CD14-positive monocyte (primary cell): ENCODE measurements around the gene CNNM3. TPM values are rescaled to one million over a fixed set of nuclear protein-coding genes. Genes with fewer than 3 reads are reported as not detected.

Experiments used
- DNase-seq, 3 donors: peaks; one replicate each; pipeline ENCODE4 v3.0.0-alpha.2; 2011 to 2022
- H2AFZ ChIP-seq: 2 replicates; pipeline ENCODE4 v1.6.0; 2012; ENCODE audit warnings: mild to moderate bottlenecking, low read depth, low read length, inconsistent platforms; ENCODE audit not compliant: insufficient read depth, poor library complexity, severe bottlenecking
- H3K27ac ChIP-seq, 2 donors: 1 replicate in 1 of 2; 2 replicates in 1 of 2; pipeline ENCODE4 v1.5.1; 2012 to 2013; ENCODE audit warnings: low read length in 2 of 2, control low read depth in 1 of 2, inconsistent platforms in 1 of 2, low read depth in 1 of 2, mild to moderate bottlenecking in 1 of 2
- H3K27me3 ChIP-seq, 2 donors: one replicate each; pipeline versions ENCODE4 v1.6.0 to v1.6.1; 2011 to 2013; ENCODE audit warnings: low read length in 2 of 2; ENCODE audit not compliant: control insufficient read depth in 2 of 2, insufficient read depth in 2 of 2
- H3K36me3 ChIP-seq, 2 donors: replicated peaks in 1 of 2; 1 replicate in 1 of 2; 2 replicates in 1 of 2; pipeline versions ENCODE4 v1.5.1 to v1.6.1; 2012 to 2013; ENCODE audit warnings: low read length in 2 of 2, control low read depth in 1 of 2, inconsistent platforms in 1 of 2, mild to moderate bottlenecking in 1 of 2; ENCODE audit not compliant: insufficient read depth in 2 of 2, control insufficient read depth in 1 of 2
- H3K4me1 ChIP-seq, 2 donors: 1 replicate in 1 of 2; 2 replicates in 1 of 2; pipeline versions ENCODE4 v1.5.1 to v1.6.1; 2012 to 2013; ENCODE audit warnings: low read length in 2 of 2, control low read depth in 1 of 2, inconsistent platforms in 1 of 2, mild to moderate bottlenecking in 1 of 2, moderate library complexity in 1 of 2; ENCODE audit not compliant: insufficient read depth in 2 of 2, control insufficient read depth in 1 of 2
- H3K4me2 ChIP-seq: replicated peaks from 2 replicates; pipeline ENCODE3; 2012; ENCODE audit warnings: low read length, moderate library complexity, mild to moderate bottlenecking; ENCODE audit not compliant: poor library complexity, severe bottlenecking; ENCODE audit errors: extremely low read depth
- H3K4me3 ChIP-seq, 3 experiments: fragments of 200-600 bp in 1 of 3; sonication (generic) in 1 of 3; replicated peaks in 1 of 3; 1 replicate in 2 of 3; 2 replicates in 1 of 3; pipeline ENCODE4 v1.5.1; 2011 to 2013; ENCODE audit warnings: low read length in 3 of 3, mild to moderate bottlenecking in 3 of 3, control low read depth in 2 of 3, low read depth in 2 of 3, inconsistent platforms in 1 of 3, moderate library complexity in 1 of 3
- H3K79me2 ChIP-seq: 2 replicates; pipeline ENCODE4 v1.6.0; 2012; ENCODE audit warnings: mild to moderate bottlenecking, control low read depth, inconsistent platforms, low read length, moderate library complexity; ENCODE audit not compliant: insufficient read depth
- H3K9ac ChIP-seq: 2 replicates; pipeline ENCODE4 v1.6.0; 2017; ENCODE audit warnings: low read length, mild to moderate bottlenecking; ENCODE audit not compliant: insufficient read depth, poor library complexity, severe bottlenecking
- H3K9me3 ChIP-seq, 2 donors: replicated peaks in 1 of 2; 1 replicate in 1 of 2; 2 replicates in 1 of 2; pipeline versions ENCODE4 v1.5.1 to v1.6.1; 2012 to 2013; ENCODE audit warnings: low read length in 2 of 2, control low read depth in 1 of 2; ENCODE audit not compliant: control insufficient read depth in 1 of 2, insufficient read depth in 1 of 2
- H4K20me1 ChIP-seq: 2 replicates; pipeline ENCODE4 v1.6.0; 2012; ENCODE audit warnings: mild to moderate bottlenecking, low read length, control low read depth, moderate library complexity; ENCODE audit not compliant: insufficient read depth
- H3K27ac Mint-ChIP-seq, 7 donors: one replicate each; pipeline ENCODE4 v1.8.0; 2020; ENCODE audit warnings: mild to moderate bottlenecking in 7 of 7, mixed read lengths in 7 of 7, moderate library complexity in 6 of 7, inconsistent platforms in 2 of 7
- H3K27me3 Mint-ChIP-seq, 3 donors: one replicate each; pipeline ENCODE4 v1.8.0; 2021 to 2022; ENCODE audit warnings: low read depth in 3 of 3, mild to moderate bottlenecking in 3 of 3, mixed read lengths in 3 of 3, moderate library complexity in 3 of 3, inconsistent platforms in 1 of 3
- H3K36me3 Mint-ChIP-seq, 2 donors: one replicate each; pipeline ENCODE4 v1.8.0; 2020; ENCODE audit warnings: mixed read lengths in 2 of 2, inconsistent platforms in 1 of 2, mild to moderate bottlenecking in 1 of 2
- H3K4me1 Mint-ChIP-seq: one replicate; pipeline ENCODE4 v1.8.0; 2020; ENCODE audit warnings: mild to moderate bottlenecking, mixed read lengths
- H3K4me3 Mint-ChIP-seq, 2 donors: one replicate each; pipeline ENCODE4 v1.8.0; 2020; ENCODE audit warnings: mild to moderate bottlenecking in 2 of 2, mixed read lengths in 2 of 2, moderate library complexity in 1 of 2
- H3K9me3 Mint-ChIP-seq, 7 donors: one replicate each; pipeline ENCODE4 v1.8.0; 2020 to 2022; ENCODE audit warnings: mixed read lengths in 7 of 7, mild to moderate bottlenecking in 6 of 7, moderate library complexity in 6 of 7, inconsistent platforms in 2 of 7
- WGBS: methylation state at CpG from one replicate; pipeline ENCODE4 v1.1.5; 2013; ENCODE audit warnings: missing lambda C conversion rate; ENCODE audit not compliant: insufficient coverage; 5-methylcytosine and 5-hydroxymethylcytosine counted together
- intact Hi-C, 2 donors: fragments of 100-400 bp; cut with micrococcal nuclease; formaldehyde crosslinking; loops; one replicate each; pipeline versions ENCODE4 v1.15.0 to v1.15.1; 2023
- polyA plus RNA-seq, 3 donors: library from polyadenylated mRNA; depleted of rRNA in 1 of 3; unstranded in 2 of 3; stranded (reverse) in 1 of 3; fragments of 300-500 nt in 2 of 3; fragments of >200 nt in 1 of 3; fragmentation: Illumina TruSeq in 2 of 3; gene quantifications; 1 replicate in 2 of 3; 2 replicates in 1 of 3; pipeline ENCODE4 v1.2.3, GENCODE V29; 2012 to 2021
- TF ChIP-seq, protein P1 (sequence below): fragments of 200-600 bp; IDR thresholded peaks from one replicate; pipeline ENCODE4 v1.8.0; 2022; ENCODE audit warnings: antibody characterized with exemption, mild to moderate bottlenecking

The CNNM3 gene
- polyA plus RNA-seq, 3 donors = 1.2 to 12.0 (median 4.9) TPM

DNA sequence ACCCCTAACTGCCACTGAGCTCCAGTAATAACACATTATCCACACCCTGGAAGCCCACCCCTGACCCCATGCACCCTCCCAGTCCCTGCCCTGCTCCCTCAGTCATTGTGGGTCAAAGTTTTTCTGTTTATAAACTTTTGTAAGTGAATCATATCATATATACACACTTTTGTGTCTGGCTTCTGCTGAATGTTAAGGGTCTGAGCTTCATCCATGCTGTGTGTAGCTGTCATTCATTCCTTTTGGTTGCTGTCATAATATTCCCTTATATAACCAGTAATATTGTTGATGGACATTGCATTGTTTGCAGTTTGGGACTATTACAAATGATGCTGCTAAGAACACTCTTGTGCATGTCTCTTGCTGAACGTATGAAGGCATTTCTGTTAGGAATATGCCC, 40.9 kb upstream of the CNNM3 start:
- Mint-ChIP-seq H3K9me3 (peaks cover 0 to 2% (median 0%) of the 10 kb centered on the region in 7 donors), H3K4me1 (peaks cover 10% of the 10 kb centered on the region), H3K27ac (no peak overlapping the region), H3K27me3 (peaks cover 0 to 2% (median 0%) of the 10 kb centered on the region in 3 donors), H3K4me3 (no peak overlapping the region), H3K36me3 (peaks cover 3 to 20% of the 10 kb centered on the region in 2 donors)
- no peak for DNase-seq
- intact Hi-C loops = no loop called here
- no peaks in the 10 kb centered on the region for H3K27me3 ChIP-seq
- no peak overlapping the region for H3K4me3 ChIP-seq
- no peak overlapping the region for H3K9ac ChIP-seq
- H2AFZ ChIP-seq = no peak overlapping the region
- no peaks in the 10 kb centered on the region for H3K36me3 ChIP-seq
- peaks cover 11% of the 10 kb centered on the region in 2 donors for H3K4me1 ChIP-seq
- H3K4me2 ChIP-seq = no peak overlapping the region
- no peaks in the 10 kb centered on the region for H3K79me2 ChIP-seq
- H3K9me3 ChIP-seq = no peaks in the 10 kb centered on the region
- peaks cover 7% of the 10 kb centered on the region for H4K20me1 ChIP-seq
- no CpG with 5 or more reads among the region's 1 CpG for WGBS
- TF ChIP-seq, protein P1, sequence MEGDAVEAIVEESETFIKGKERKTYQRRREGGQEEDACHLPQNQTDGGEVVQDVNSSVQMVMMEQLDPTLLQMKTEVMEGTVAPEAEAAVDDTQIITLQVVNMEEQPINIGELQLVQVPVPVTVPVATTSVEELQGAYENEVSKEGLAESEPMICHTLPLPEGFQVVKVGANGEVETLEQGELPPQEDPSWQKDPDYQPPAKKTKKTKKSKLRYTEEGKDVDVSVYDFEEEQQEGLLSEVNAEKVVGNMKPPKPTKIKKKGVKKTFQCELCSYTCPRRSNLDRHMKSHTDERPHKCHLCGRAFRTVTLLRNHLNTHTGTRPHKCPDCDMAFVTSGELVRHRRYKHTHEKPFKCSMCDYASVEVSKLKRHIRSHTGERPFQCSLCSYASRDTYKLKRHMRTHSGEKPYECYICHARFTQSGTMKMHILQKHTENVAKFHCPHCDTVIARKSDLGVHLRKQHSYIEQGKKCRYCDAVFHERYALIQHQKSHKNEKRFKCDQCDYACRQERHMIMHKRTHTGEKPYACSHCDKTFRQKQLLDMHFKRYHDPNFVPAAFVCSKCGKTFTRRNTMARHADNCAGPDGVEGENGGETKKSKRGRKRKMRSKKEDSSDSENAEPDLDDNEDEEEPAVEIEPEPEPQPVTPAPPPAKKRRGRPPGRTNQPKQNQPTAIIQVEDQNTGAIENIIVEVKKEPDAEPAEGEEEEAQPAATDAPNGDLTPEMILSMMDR = no peak
- no peak overlapping the region for H3K27ac ChIP-seq

DNA sequence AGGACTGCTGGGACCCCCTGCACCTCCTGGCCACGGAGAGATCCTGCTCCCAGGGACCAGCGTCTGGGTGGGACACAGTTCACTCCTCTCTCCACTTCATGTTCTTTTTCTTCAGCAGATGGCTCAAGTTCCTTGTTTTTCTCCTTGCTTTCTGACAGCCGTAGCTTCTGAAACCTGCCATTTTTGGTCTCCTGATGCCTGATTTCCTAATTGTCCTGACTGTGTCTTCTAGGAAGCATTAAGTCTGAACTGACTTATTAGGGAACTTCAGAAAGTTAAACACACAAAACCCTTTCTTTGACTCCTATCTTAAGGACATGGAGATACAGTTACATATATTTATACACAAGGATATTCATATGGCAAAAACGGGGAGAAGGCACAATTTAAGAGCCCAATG, 32.7 kb upstream of the CNNM3 start:
- Histone ChIP-seq H3K9me3 (no peaks in the 10 kb centered on the region), H3K36me3 (no peaks in the 10 kb centered on the region), H3K9ac (no peak overlapping the region), H3K27ac (no peak overlapping the region), H3K4me2 (no peak overlapping the region), H2AFZ (no peak overlapping the region), H4K20me1 (no peaks in the 10 kb centered on the region), H3K4me3 (no peak overlapping the region), H3K27me3 (no peaks in the 10 kb centered on the region), H3K79me2 (no peaks in the 10 kb centered on the region), H3K4me1 (no peaks in the 10 kb centered on the region)
- H3K27me3 Mint-ChIP-seq = peaks cover 0 to 2% (median 0%) of the 10 kb centered on the region in 3 donors
- H3K36me3 Mint-ChIP-seq = peaks cover 5 to 10% of the 10 kb centered on the region in 2 donors
- intact Hi-C loops = no loop called here
- H3K27ac Mint-ChIP-seq = peak overlapping the region in 1 of 7 donors; percentile 66
- DNase-seq = no peak
- H3K4me1 Mint-ChIP-seq = peaks cover 5% of the 10 kb centered on the region
- no peak overlapping the region for H3K4me3 Mint-ChIP-seq
- WGBS = no CpG with 5 or more reads among the region's 4 CpGs
- TF ChIP-seq, protein P1 = no peak
- H3K9me3 Mint-ChIP-seq = no peaks in the 10 kb centered on the region
